ENCODE data around the gene THADA.

THADA gene

DNA sequence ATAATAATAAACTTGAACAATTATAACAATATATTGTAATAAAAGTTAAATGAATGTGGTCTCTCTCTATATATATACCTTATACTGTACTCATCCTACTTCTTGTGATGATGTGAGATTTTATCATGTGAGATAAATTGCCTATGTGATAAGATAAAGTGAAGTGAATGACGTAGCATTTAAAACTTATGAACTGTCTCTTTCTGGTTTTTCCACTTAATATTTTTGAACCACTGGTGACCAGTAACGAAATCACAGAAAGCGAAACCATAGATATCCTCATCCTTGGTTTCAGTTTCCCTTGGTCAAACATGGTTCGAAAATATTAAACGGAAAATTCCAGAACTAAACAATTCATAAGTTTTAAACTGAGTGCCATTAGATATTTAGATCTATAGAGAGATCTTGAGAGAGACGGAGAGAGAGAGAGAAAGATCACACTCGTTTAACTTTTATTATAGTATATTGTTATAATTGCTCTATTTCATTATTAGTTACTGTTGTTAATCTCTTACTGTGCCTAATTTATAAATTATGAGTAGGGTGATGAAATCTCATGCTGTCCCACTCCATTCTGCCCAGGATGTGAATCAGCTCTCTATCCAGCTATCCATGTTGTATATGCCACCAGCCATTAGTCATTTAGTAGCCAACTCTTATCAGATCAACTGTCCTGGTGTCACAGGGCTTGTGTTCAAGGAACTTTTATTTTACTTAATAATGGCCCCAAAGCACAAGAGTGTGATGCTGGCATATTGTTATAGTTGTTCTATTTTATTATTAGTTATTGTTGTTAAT lies 156.8 kb downstream of the THADA start:
- DNase-seq (ENCODE audit: low spot score), result no peak

DNA sequence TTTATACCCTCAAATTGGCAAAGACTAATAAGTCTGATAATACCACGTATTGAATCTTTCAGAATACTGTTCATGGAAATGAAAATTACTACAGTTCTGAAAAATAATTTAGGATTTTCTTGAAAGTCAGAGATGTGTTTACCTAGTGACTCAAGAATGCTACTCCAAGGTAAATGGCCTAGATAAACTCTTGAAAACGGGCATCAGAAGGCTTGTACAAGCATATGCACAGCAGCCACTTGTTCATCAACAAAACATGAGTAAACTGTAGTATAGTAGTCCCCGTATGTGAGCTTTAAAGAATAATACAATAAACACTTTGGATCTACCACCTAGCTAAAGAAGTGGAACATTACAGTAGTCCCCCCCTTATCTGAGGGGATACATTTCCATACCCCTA lies 157.5 kb downstream of the THADA start:
- DNase-seq (ENCODE audit: low spot score), result no peak

DNA sequence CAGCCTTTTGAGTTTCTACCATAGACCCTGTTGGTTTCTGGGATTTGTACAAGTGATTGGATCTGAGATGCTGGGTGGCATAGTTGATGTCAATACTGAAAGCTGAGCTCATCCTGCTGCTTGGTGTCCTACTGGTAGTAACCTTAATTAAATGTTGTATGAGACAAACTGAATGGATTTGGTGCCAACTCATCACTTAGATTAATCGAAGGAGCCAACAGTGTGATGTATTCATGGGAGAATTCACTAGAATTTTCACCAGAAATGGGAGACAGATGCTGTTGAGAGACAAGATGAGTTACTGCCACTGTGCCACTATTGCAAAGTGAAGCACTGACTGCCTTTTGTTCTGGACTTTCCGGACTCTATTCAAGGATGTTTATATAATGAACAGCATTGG lies 158.5 kb downstream of the THADA start:
- no peak for DNase-seq (ENCODE audit: low spot score)

DNA sequence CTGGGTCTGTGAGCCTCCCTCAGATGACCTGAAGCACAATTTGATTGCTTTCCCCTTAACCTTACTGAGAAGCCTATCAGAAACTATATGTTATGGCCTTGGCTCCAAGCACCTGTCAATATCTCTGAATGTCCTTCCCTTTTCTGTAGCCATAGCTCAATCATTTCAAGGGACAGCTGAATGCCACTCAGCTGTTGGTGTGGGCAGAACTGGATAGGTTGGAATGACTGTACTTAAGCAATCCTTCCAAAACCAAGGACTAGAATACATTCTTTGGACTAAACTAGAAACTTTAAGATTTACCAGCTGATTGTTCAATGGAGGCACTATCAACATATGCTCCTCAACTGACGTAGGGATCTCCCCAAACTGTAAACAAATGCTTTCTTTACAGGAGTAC lies 159.4 kb downstream of the THADA start:
- no peak for DNase-seq (ENCODE audit: low spot score)

DNA sequence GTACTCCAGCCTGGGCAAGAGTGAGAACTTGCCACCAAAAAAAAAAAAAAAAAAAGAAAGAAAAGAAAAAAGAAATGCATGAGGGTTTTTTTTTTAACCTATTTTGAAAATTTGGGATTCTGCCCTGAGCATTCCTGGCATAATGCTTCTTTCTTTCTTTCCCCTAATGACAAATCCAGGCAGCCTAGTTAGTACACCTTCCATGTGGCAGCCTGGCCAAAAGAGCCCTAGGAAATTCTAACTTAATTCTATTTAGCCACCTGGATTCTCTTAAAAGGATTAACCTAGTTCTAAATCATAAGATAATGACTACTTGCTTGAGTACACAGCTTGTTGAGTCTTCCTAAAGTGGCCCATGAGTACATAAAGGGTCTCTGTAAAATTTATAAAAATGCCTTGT lies 160.1 kb downstream of the THADA start:
- DNase-seq (ENCODE audit: low spot score), result no peak

DNA sequence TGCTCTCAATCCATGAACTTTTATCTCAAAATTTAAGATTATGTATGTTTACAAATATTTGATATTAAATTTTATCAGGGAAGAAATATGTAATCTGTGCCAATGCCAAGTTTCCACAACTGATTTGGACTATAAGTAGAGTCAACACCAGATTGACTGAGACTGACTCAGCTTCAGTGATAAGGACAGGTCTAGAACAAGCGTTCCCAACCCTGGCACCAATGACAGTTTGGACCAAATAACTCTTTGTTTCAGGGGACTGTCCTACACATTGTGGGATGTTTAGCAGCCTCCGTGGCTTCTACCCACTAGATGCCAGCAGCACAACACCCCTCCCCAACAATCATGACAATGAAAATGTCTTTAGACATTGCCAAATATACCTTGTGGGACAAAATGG lies 165.3 kb downstream of the THADA start:
- DNase-seq (ENCODE audit: low spot score), result no peak

DNA sequence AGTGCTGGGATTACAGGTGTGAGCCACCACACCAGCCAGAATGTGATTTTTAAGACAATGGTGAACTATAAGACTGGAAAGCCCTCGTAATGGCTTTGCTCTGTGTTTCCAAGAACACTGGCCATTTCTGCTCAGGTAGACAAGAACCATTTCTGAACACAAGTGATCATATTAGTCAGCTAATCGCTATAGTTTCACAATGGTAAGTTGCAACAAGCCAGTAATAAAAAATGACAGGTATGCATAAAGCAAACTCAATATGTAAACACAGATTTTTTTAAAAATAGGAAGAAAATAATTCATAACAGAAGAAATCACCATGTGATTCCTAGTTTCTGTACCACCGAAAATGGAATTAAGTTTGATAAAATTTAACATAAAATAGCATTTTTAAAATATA lies 166.5 kb downstream of the THADA start:
- DNase-seq (ENCODE audit: low spot score), result no peak

DNA sequence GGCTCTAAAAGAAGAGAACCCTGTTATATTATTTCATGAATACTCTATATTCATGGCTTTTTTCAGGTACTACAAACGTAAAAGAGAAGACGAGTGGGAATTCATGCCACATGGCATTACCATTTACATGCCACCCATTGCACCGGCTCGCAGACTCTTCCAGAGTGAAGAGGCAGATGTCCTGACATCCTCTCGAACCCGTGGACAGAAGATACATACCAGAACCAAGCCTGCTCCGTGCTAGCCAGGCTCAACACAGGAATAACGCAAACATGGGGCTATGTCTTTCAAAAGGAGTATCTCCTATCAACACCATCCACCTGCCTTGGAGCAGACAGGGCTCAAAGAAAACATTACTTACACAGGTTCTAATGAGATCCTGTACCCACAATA lies 168.8 kb downstream of the THADA start:
- no peak for DNase-seq (ENCODE audit: low spot score)

DNA sequence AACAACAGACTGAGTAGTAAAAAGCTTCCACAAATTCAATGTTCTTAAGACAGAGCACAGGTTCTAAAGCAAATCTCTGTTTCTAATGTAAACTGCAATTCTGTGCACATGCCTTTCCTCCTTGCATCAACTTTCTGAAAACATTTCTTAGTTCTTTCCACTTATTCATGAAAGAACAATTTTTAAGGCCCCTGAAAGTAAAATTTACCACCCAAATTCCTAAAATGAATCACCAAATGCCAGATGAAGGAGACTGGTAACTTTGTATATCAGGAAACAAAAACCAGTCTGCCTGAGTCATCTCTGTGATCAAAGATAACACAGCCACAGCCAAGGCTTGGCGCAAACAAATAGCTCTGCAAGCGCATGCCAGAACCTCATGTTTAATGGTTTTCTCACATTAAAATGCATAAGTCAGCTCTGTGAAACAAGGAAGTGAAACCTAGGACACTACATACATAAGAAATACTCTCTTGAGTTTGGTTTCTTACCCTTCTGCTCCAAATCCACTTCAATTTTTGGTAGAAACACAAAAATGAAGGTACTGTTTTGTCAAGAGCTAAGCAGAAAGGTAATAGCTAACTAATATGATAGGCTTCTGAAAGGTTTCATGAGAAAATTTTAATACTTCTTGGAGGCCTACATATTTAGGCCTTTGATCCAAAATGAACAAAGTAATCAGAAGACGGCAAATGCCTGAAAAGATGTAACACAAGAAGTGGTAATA lies 169.4 kb downstream of the THADA start:
- DNase-seq (ENCODE audit: low spot score), result no peak

DNA sequence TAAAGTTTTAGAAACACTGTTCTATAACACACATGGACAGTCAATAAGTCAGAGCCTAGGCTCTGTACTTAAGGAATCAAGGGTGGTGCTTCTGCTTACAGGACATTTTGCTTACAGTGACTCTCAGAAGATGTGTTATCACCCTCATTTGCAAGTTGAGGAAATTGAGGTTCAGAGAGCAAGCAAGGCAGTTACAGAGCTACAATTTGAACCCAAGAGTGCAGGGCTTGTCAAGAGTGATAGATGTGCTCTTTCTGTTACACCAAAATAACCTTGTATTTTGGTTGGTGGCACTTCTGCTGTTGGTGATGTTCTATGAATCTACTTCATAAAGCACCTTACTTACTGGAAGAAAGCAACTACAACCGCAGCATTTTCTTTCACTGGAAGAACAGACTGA lies 170.2 kb downstream of the THADA start:
- no peak for DNase-seq (ENCODE audit: low spot score)

DNA sequence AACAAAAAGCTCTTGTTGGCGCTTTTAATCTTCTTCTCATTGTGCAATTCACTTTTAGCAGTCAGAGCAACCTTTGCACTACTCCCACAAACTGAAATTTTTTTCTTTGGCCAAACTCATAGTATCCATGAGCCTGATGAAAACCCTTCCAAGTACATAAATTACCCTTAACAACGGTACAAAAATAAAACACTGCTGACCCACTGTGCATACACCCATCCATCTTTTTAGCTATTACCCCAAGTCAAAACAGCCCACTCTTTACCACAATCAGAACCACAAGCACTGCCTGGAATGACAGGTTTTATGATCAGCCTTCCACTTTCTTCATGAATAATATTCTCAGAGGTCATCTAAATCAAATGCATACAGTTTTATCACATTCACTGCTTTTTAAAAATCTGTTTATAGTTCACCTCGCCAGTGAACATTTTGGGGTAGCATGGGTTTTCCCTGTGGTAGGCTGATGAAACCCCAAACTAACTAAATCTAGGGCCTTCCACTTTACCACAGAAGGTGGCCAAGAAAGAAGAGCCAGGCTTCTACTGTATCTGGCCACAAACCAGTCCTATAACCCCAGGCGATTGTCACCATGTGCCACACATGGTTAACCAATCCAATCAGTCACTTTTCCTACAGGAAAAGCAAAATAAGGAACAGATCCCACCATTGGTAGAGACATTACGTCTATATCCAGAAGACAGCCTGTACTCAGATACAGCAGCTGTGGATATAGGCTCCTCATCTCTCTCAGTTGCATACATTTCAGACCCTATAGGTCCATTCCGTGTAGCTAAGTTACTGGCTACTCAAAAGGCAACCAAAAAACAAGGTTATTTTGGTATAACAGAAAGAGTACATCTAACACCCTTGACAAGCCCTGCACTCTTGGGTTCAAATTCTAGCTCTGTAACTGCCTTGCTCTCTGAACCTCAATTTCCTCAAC lies 171.3 kb downstream of the THADA start:
- no peak for DNase-seq (ENCODE audit: low spot score)

DNA sequence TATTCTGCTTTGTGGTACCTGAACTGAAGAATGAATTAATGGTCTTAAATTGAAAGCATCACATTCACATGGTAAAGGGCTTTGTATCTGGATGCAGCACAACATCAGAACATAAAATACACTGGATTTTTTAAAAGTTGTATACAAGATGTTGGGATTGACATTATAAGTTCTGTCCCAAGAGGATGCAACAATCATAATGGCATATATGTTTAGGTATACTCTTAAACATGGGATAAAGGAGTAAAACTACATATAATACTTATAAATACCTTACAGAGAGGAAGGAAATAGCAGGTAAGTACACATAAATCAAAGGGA lies 171.9 kb downstream of the THADA start:
- DNase-seq (ENCODE audit: low spot score), result no peak

DNA sequence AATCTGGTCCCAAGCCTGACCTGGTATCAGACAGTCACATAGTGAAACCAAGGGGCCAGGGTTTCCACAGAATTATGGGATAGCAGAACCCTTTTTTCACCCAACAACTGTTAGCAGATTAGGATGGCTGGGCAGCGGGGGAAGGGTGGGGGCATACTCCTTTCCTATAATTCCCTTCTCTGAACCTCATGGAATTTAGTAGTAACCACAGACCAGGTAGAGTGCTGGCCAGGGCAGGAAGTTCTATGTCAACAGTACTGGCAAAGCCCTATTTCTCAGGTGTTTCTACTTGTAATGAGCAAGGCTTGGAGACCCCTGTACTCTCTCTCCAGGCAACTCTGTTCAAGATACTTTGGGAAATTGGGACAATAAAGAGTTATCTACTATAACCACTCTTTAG lies 174.6 kb downstream of the THADA start:
- DNase-seq (ENCODE audit: low spot score), result no peak

DNA sequence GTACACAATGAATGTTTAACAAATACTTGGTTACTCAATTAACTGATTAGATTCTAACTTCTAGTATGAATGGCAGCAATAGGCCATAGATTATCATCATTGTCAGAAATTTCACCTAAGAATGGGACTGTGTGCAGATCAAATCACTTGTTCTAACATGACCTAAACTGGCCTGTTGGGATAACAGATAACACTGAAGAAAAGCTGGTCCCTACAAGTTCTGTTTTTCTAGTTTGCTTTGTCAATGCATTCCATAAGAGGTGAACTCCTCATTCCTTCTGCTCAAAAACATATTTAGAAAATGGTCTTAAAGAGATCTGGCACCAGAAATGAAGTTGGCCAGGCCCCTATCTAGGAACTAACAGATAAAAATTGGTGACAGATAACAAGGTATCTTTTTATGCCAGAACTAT lies 175.4 kb downstream of the THADA start:
- no peak for DNase-seq (ENCODE audit: low spot score)

DNA sequence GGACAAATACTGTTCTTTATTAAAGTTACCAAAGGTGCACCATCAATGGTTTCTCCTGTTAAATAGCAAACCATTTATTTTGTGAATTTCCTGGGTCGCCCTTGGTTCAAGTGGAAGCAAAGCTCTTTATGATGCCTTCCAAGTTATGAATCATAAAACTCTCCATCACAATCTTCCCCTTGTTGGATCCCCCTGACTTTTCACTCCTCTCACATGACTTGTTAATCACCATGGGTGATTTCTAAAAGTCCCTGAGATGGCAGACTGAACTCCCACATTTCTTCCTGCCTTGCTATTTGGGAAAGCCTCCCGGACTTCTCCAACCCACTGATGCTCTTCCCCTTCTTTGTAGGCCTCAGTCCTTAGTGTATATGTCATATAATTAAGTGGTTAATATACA lies 176.0 kb downstream of the THADA start:
- no peak for DNase-seq (ENCODE audit: low spot score)

DNA sequence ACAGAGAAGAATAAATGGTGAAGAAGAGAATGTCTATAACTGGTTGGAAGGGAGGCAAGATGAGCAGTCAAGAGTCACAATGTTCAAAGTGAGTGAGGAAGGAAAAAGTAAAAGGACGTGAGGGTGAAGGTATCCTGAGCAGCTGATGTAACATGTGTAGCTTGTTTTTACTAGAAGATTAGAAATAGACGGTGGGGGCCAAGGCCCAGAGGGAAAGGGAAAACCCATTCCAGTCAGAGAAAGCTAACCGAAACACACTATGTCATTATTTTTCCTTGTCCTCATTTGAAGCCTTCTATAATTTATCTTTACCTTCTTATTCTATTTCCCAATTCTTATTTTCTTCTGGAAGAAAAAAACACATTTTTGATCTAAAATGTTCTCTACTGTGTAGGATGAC lies 176.6 kb downstream of the THADA start:
- no peak for DNase-seq (ENCODE audit: low spot score)

DNA sequence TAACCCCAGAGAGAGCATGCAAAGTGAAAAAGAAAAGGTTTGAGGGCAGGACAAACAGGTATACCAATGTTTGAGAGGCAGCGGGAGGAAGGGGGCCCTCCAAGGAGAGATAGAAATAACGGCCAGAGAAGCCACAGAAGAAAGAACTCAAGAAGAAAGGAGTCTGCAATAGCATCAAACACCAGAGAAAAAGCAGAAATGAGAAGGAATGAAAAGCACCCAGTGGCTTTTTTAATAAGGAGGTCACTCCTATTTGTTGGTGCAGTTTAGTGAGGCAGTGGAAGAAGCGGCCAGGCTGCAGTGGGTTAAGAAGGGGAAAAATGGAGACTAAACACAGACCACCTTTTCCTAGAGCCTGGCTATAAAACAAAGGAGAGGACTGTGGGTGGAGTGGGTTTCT lies 177.2 kb downstream of the THADA start:
- no peak for DNase-seq (ENCODE audit: low spot score)

DNA sequence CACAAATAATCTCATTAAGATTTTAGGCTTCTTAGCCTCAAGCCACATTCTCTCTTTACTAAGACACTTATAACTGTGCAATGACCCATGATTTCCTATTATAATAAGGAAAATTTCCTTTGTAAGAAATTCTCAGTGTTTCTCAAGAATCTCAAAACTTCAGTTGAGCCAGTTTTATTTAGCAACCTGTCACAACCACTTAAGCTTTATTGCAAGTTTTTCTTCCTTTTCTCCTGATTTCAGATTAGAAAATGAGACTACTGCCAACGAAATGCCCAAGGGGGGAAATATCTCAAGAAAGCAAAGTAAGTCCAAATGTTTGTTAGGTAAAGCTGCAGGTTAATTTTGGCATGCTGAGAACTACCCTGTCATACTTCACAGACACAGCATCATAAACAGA lies 178.5 kb downstream of the THADA start:
- no peak for DNase-seq (ENCODE audit: low spot score)

DNA sequence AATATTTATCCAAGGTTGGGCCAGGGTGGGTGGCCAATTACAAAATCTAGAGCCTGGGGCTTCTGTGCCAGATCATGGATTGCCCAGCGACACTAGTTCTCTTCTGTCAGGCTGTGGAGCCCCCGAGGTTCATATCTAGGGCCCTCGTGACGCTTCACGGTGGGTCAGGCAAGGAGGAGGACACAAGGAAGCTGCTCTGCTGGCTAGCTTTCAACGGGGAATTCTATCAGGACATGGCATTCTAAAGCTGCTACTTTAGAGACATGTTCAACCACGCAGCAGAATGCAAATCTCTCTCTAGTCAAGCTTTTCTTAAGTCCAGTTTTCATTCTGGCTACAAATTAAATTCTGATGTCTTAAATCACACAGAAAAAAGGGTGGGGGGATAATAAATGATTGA lies 180.2 kb downstream of the THADA start:
- no peak for DNase-seq (ENCODE audit: low spot score)

DNA sequence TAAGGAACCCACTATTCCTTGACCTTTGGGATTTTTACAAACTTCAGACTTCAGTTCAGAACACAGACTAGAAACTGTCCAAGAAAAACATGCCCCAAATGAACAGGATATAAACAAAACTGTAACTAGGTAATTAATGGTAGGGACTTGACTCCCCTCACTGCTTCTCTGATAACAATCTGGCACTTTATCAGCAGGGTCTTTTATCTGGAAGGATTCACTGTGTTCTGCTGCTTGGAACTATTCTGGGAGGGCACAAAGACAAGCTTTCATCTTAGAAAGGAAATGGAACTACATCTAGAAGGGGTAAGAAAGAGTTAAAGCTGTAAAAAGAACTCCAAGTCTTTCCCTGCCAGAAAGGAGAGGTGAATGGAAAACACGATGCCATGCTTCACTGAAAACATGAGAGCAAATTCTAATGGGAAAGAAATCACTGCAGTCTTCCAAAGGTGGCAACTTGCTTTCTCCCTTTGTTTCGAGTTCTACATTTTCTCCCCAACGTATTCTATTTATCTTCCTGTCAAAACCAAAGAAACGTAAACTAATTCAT lies 181.2 kb downstream of the THADA start:
- DNase-seq (ENCODE audit: low spot score), result no peak

DNA sequence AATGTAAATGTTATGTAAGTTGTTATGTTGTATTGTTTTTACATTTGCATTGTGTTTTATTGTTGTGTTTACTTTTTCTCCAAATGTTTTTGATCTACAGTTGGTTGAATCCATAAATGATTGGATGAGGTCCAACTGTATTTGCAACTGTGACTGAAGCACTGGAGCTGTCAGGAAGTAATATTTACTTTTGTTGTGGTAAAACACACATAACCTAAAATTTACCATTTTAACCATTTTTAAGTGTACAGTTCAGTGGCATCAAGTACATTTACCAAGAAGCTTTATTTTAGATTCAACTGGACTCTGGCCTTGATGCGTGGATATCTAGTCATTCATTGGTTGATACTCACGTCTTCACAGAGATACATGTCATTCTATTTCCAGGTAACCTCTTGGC lies 181.8 kb downstream of the THADA start:
- no peak for DNase-seq (ENCODE audit: low spot score)

DNA sequence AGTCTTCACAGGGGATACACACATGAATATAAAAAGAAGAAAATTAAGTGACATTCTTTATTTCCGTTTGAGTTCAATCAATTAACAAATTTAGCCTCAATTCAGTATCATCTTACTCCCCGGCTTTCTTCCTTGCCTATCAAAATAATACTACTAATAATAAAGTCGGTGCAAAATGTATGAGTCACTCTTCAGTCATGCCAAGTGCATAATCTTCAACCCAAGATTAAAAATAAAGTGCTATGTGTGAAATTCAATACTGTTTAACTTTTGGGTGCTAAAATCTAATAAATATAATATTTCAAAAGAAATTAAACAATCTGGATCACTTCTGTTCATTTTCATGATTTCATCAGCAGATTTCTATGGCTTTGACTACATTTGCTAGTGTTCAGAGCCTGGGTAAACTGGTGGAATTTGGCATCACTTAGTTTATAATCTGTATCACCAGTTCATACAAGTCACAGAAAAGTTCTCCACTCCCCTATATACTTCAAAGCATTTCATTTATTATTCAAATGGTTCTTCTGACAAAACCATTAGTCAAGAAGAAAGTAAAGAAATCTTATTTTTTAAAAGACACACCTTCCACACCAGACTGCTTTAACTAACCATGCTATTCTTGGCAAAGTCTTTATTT lies 183.6 kb downstream of the THADA start:
- DNase-seq (ENCODE audit: low spot score), result no peak
